Stimulated activated CD4-positive, alpha-beta T cell treated with anti-CD3 and anti-CD28 coated beads, Interleukin-12 subunit alpha, Interleukin-12 subunit beta, amount 100 ng/mL, for 24 hours (primary cell): ENCODE data around the gene POU2F3.
A peak's percentile ranks its signal among the peaks of the same experiment; 100 is the strongest.

Experiments
- DNase-seq, 2 experiments: peaks; one replicate each; pipeline ENCODE4 v3.0.0-alpha.2; 2020; ENCODE audit warnings: low read depth in 2 of 2

Gene POU2F3

GRCh38 chr11:120340529-120340928 lies 100.6 kb downstream of the POU2F3 start:
- no peak for DNase-seq

- no peak for DNase-seq
Observed at GRCh38 chr11:120342226-120342625, 102.3 kb downstream of the POU2F3 start.

- no peak for DNase-seq
Observed at GRCh38 chr11:120342678-120343077, 102.7 kb downstream of the POU2F3 start.

GRCh38 chr11:120343429-120343828 lies 103.5 kb downstream of the POU2F3 start:
- DNase-seq: no peak

GRCh38 chr11:120344302-120345004 lies 104.5 kb downstream of the POU2F3 start:
- peak in 1 of 2 experiments; percentile 11 for DNase-seq

- DNase-seq: no peak
Observed at GRCh38 chr11:120346233-120346632, 106.3 kb downstream of the POU2F3 start.

- DNase-seq: no peak
Observed at GRCh38 chr11:120350637-120351036, 110.7 kb downstream of the POU2F3 start.

- DNase-seq: no peak
Observed at GRCh38 chr11:120352405-120352804, 112.5 kb downstream of the POU2F3 start.

- no peak for DNase-seq
Observed at GRCh38 chr11:120354068-120354467, 114.1 kb downstream of the POU2F3 start.

GRCh38 chr11:120354779-120355178 lies 114.8 kb downstream of the POU2F3 start:
- no peak for DNase-seq

- no peak for DNase-seq
Observed at GRCh38 chr11:120357620-120358019, 117.7 kb downstream of the POU2F3 start.

- no peak for DNase-seq
Observed at GRCh38 chr11:120358729-120359128, 118.8 kb downstream of the POU2F3 start.

- DNase-seq: no peak
Observed at GRCh38 chr11:120363436-120363835, 123.5 kb downstream of the POU2F3 start.

- no peak for DNase-seq
Observed at GRCh38 chr11:120365512-120365911, 125.6 kb downstream of the POU2F3 start.
